Tibial artery (tissue), 4 donors: Measurements from ENCODE around the gene PRC1.

Experiments
- DNase-seq, 2 donors: peaks; one replicate each; pipeline ENCODE4 v3.0.0-alpha.2; 2019
- H3K27ac ChIP-seq, 2 donors: fragments of 200-600 bp; sonication (generic) in 1 of 2; 1 replicate in 1 of 2; 2 replicates in 1 of 2; pipeline ENCODE4 v1.5.1; 2018 to 2019; ENCODE audit warnings: mild to moderate bottlenecking in 1 of 2
- H3K27me3 ChIP-seq, 2 donors: fragments of 200-600 bp; sonication (generic) in 1 of 2; one replicate each; pipeline versions ENCODE4 v1.5.1 to v1.6.0; 2016 to 2019
- H3K36me3 ChIP-seq, 3 donors: fragments of 200-600 bp; sonication (generic) in 2 of 3; one replicate each; pipeline ENCODE4 v1.5.1; 2016 to 2019; ENCODE audit warnings: mild to moderate bottlenecking in 2 of 3
- H3K4me1 ChIP-seq, 4 donors: fragments of 200-600 bp; sonication (generic) in 2 of 4; 1 replicate in 3 of 4; 2 replicates in 1 of 4; pipeline ENCODE4 v1.5.1; 2016 to 2019
- H3K4me3 ChIP-seq, 2 donors: fragments of 200-600 bp; sonication (generic) in 1 of 2; 1 replicate in 1 of 2; 2 replicates in 1 of 2; pipeline ENCODE4 v1.5.1; 2018 to 2019; ENCODE audit warnings: mild to moderate bottlenecking in 2 of 2
- H3K9me3 ChIP-seq, 3 donors: fragments of 200-600 bp; sonication (generic) in 1 of 3; one replicate each; pipeline ENCODE4 v1.5.1; 2016 to 2019
- intact Hi-C: fragments of 100-400 bp; cut with DNase I; formaldehyde crosslinking; loops from one replicate; pipeline ENCODE4 v1.15.0; 2023; ENCODE audit warnings: low total_unique reads
- TF ChIP-seq, protein P1 (sequence below), 2 experiments: fragments of 200-600 bp in 1 of 2; fragments of 450-650 bp in 1 of 2; IDR thresholded peaks; one replicate each; pipeline ENCODE4 v1.5.1; 2017 to 2019; ENCODE audit warnings: antibody characterized with exemption in 2 of 2, mild to moderate bottlenecking in 1 of 2, moderate library complexity in 1 of 2

The PRC1 gene

DNA sequence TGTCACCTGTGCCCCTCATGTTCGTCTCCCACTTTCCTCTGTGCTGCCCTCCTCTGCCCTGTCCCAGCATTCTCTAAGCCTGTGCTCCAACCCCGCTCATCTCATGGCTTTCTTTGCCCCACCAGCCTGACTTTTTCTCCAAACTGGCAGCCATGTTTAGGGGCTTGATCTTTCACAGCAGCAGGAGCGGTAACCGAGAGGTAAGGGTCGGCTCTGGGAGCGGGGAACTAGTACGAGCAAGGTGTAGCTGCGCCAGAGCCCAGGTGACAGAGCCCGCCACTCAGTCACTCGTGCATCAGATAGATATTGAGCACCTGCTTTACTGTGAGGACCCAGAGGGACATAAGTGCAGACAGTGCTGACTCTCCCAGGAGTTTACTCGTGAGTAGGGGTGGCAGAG lies 77.9 kb downstream of the PRC1 start:
- Histone ChIP-seq H3K4me3 (no peak overlapping the region), H3K4me1 (no peaks in the 10 kb centered on the region), H3K9me3 (no peaks in the 10 kb centered on the region), H3K27ac (no peak overlapping the region), H3K36me3 (peaks cover 95 to 100% (median 99%) of the 10 kb centered on the region in 3 donors), H3K27me3 (no peaks in the 10 kb centered on the region)
- TF ChIP-seq, protein P1, sequence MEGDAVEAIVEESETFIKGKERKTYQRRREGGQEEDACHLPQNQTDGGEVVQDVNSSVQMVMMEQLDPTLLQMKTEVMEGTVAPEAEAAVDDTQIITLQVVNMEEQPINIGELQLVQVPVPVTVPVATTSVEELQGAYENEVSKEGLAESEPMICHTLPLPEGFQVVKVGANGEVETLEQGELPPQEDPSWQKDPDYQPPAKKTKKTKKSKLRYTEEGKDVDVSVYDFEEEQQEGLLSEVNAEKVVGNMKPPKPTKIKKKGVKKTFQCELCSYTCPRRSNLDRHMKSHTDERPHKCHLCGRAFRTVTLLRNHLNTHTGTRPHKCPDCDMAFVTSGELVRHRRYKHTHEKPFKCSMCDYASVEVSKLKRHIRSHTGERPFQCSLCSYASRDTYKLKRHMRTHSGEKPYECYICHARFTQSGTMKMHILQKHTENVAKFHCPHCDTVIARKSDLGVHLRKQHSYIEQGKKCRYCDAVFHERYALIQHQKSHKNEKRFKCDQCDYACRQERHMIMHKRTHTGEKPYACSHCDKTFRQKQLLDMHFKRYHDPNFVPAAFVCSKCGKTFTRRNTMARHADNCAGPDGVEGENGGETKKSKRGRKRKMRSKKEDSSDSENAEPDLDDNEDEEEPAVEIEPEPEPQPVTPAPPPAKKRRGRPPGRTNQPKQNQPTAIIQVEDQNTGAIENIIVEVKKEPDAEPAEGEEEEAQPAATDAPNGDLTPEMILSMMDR (IDR thresholded peaks at IDR 0.05): no peak
- intact Hi-C loops: no loop called here
- DNase-seq: no peak
